GM12801 (cell line): ENCODE data around the gene DIPK1A.

Experiments
- CTCF ChIP-seq: IDR thresholded peaks from one replicate; pipeline ENCODE4 v1.5.1; 2011; ENCODE audit warnings: control low read depth; ENCODE audit not compliant: insufficient read length; ENCODE audit errors: extremely low read depth

Gene DIPK1A

GRCh38 chr1:92903765-92904164 is 57.5 kb downstream of the DIPK1A start:
- no peak for TF ChIP-seq CTCF

GRCh38 chr1:92902406-92902744 is 58.9 kb downstream of the DIPK1A start:
- TF ChIP-seq CTCF, result no peak

GRCh38 chr1:92901699-92902405 is 59.4 kb downstream of the DIPK1A start:
- TF ChIP-seq CTCF, result no peak

- TF ChIP-seq CTCF, result no peak
Measured at GRCh38 chr1:92901126-92901525, 60.1 kb downstream of the DIPK1A start.

- TF ChIP-seq CTCF, result no peak
Measured at GRCh38 chr1:92900539-92900938, 60.7 kb downstream of the DIPK1A start.

- TF ChIP-seq CTCF, result no peak
Measured at GRCh38 chr1:92899780-92900179, 61.5 kb downstream of the DIPK1A start.

GRCh38 chr1:92887465-92887864 is 73.8 kb downstream of the DIPK1A start:
- no peak for TF ChIP-seq CTCF
